Panc1 (cell line): Measurements from ENCODE around the gene FLRT3. TPM values are rescaled to one million over a fixed set of nuclear protein-coding genes. Genes with fewer than 3 reads are reported as not detected.

Source experiments
- ATAC-seq: fragments of 200-7000 bp; cut with Tn5 transposase; 2 replicates; pipeline ENCODE4 v1.9.1; 2020; ENCODE audit warnings: mild to moderate bottlenecking, moderate library complexity
- BruUV-seq: library from RNA; stranded (reverse); fragments of 400-500 nt; replicated peaks from 2 replicates; lab custom pipeline; 2021; lab: Mats Ljungman, UMichigan
- CTCF ChIA-PET: fragments of 300-600 bp; sonication (Branson Sonifier 250); formaldehyde crosslinking; loops from one replicate; lab custom pipeline; 2022; ENCODE audit warnings: antibody characterized with exemption; lab: Charles Lee
- POLR2A ChIA-PET: fragments of 300-600 bp; sonication (Branson Sonifier 250); formaldehyde crosslinking; loops from one replicate; lab custom pipeline; 2022; ENCODE audit warnings: antibody characterized with exemption; lab: Charles Lee
- DNase-seq: peaks from one replicate; pipeline ENCODE4 v3.0.0-alpha.2; 2010; ENCODE audit warnings: low read depth, low spot score
- H3K27ac ChIP-seq: 2 replicates; pipeline ENCODE4 v1.5.1; 2011; ENCODE audit warnings: mild to moderate bottlenecking, low read length, inconsistent platforms
- H3K27me3 ChIP-seq: fragments of 200-500 bp; sonication (Bioruptor generic); 2 replicates; pipeline ENCODE4 v1.6.0; 2014; ENCODE audit warnings: low read length, inconsistent platforms; ENCODE audit not compliant: control insufficient read depth, insufficient read depth
- H3K36me3 ChIP-seq: fragments of 200-500 bp; sonication (Bioruptor generic); 2 replicates; pipeline ENCODE4 v1.5.1; 2014; ENCODE audit warnings: inconsistent platforms, mild to moderate bottlenecking, low read length, moderate library complexity; ENCODE audit not compliant: control insufficient read depth, insufficient read depth
- H3K4me1 ChIP-seq: 2 replicates; pipeline ENCODE4 v1.5.1; 2011; ENCODE audit warnings: inconsistent platforms, mild to moderate bottlenecking, low read length, moderate library complexity; ENCODE audit not compliant: control insufficient read depth, insufficient read depth
- H3K4me3 ChIP-seq, 2 experiments: 2 replicates each; pipeline ENCODE4 v1.5.1; 2011 to 2012; ENCODE audit warnings: low read depth in 2 of 2, low read length in 2 of 2, mild to moderate bottlenecking in 2 of 2, inconsistent platforms in 1 of 2, moderate library complexity in 1 of 2
- H3K9me3 ChIP-seq: fragments of 200-500 bp; sonication (Bioruptor generic); 2 replicates; pipeline ENCODE4 v1.5.1; 2014; ENCODE audit warnings: low read depth, mild to moderate bottlenecking, inconsistent platforms, low read length, moderate library complexity; ENCODE audit not compliant: control insufficient read depth, insufficient read depth
- POLR2AphosphoS5 ChIP-seq: IDR thresholded peaks from 2 replicates; pipeline ENCODE4 v1.6.1; 2012; ENCODE audit warnings: mild to moderate bottlenecking, low read depth, low read length, moderate library complexity
- SIN3A ChIP-seq: IDR thresholded peaks from 2 replicates; pipeline ENCODE4 v1.6.1; 2012; ENCODE audit warnings: low read depth, mild to moderate bottlenecking, low read length, moderate library complexity, borderline replicate concordance; ENCODE audit not compliant: insufficient read depth
- TCF7L2 ChIP-seq: IDR thresholded peaks from 2 replicates; pipeline ENCODE4 v1.6.1; 2011; ENCODE audit warnings: mild to moderate bottlenecking, low read depth, low read length, inconsistent platforms
- in situ Hi-C: cut with HindIII; loops from 2 replicates; pipeline ENCODE4 v1.10.0; 2016; ENCODE audit warnings: low sequenced_read_pairs, low pct_unique_long_range_greater_than_20kb
- intact Hi-C: fragments of 100-400 bp; cut with micrococcal nuclease; formaldehyde crosslinking; loops from one replicate; pipeline ENCODE4 v1.10.0; 2022; ENCODE audit not compliant: unreplicated experiment
- total RNA-seq: library from RNA; stranded (reverse); gene quantifications from one replicate; pipeline ENCODE4 v1.2.1, GENCODE V29; 2021; ENCODE audit not compliant: unreplicated experiment
- TF ChIP-seq, protein P1 (sequence below), 2 experiments: IDR thresholded peaks; 2 replicates each; pipeline ENCODE4 v1.6.1; 2011 to 2012; ENCODE audit warnings: low read depth in 2 of 2, control low read depth in 1 of 2, low read length in 1 of 2, mild to moderate bottlenecking in 1 of 2, moderate library complexity in 1 of 2; ENCODE audit not compliant: insufficient read depth in 1 of 2
- TF ChIP-seq, protein P2 (sequence below): fragments of 450-650 bp; IDR thresholded peaks from 2 replicates; pipeline ENCODE4 v1.5.1; 2017; ENCODE audit warnings: mild to moderate bottlenecking

Gene FLRT3
- total RNA-seq, 1 experiment from 2014 or later: 0.67 TPM

DNA sequence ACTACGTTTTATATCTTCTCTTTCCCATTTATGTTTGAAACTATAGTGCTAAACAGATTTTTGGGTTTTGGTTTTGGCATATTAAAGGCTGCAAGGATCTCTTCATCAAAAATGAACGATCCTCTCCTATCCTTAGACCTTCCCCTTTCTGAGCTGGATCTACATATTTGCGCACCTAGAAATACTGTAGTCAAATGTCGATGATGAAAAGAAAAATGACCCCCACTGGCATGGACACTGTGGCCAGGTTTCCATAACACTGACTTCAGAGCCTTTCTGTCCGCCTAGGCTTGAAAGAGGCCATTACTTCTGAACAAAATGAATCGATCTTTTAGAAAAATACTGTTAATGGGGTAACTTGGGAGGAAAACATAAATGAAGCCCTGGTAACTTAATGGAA, 5.8 kb downstream of the FLRT3 start:
- no peaks in the 10 kb centered on the region for H3K9me3 ChIP-seq
- no peak overlapping the region for H3K4me3 ChIP-seq
- H3K27ac ChIP-seq: no peak overlapping the region
- H3K36me3 ChIP-seq: no peaks in the 10 kb centered on the region
- intact Hi-C loops (no loop called here), in situ Hi-C loops (no loop called here)
- H3K4me1 ChIP-seq: no peaks in the 10 kb centered on the region
- H3K27me3 ChIP-seq: no peaks in the 10 kb centered on the region
- ChIA-PET POLR2A (no interaction called here), CTCF (interaction anchor here (0.5 kb wide), 1 partner anchor 9 kb away, joined by 3 read pairs; no protein-coding TSS in a partner anchor)
- DNase-seq: no peak
- no peak for ATAC-seq
- TF ChIP-seq POLR2AphosphoS5: no peak
- TF ChIP-seq, protein P1, sequence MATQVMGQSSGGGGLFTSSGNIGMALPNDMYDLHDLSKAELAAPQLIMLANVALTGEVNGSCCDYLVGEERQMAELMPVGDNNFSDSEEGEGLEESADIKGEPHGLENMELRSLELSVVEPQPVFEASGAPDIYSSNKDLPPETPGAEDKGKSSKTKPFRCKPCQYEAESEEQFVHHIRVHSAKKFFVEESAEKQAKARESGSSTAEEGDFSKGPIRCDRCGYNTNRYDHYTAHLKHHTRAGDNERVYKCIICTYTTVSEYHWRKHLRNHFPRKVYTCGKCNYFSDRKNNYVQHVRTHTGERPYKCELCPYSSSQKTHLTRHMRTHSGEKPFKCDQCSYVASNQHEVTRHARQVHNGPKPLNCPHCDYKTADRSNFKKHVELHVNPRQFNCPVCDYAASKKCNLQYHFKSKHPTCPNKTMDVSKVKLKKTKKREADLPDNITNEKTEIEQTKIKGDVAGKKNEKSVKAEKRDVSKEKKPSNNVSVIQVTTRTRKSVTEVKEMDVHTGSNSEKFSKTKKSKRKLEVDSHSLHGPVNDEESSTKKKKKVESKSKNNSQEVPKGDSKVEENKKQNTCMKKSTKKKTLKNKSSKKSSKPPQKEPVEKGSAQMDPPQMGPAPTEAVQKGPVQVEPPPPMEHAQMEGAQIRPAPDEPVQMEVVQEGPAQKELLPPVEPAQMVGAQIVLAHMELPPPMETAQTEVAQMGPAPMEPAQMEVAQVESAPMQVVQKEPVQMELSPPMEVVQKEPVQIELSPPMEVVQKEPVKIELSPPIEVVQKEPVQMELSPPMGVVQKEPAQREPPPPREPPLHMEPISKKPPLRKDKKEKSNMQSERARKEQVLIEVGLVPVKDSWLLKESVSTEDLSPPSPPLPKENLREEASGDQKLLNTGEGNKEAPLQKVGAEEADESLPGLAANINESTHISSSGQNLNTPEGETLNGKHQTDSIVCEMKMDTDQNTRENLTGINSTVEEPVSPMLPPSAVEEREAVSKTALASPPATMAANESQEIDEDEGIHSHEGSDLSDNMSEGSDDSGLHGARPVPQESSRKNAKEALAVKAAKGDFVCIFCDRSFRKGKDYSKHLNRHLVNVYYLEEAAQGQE (IDR thresholded peaks at IDR 0.05; ENCODE audit: insufficient read depth in 1 of 2, low read depth in 2 of 2, low read length in 1 of 2): no peak
- TF ChIP-seq SIN3A: no peak
- TF ChIP-seq TCF7L2: no peak
- TF ChIP-seq, protein P2, sequence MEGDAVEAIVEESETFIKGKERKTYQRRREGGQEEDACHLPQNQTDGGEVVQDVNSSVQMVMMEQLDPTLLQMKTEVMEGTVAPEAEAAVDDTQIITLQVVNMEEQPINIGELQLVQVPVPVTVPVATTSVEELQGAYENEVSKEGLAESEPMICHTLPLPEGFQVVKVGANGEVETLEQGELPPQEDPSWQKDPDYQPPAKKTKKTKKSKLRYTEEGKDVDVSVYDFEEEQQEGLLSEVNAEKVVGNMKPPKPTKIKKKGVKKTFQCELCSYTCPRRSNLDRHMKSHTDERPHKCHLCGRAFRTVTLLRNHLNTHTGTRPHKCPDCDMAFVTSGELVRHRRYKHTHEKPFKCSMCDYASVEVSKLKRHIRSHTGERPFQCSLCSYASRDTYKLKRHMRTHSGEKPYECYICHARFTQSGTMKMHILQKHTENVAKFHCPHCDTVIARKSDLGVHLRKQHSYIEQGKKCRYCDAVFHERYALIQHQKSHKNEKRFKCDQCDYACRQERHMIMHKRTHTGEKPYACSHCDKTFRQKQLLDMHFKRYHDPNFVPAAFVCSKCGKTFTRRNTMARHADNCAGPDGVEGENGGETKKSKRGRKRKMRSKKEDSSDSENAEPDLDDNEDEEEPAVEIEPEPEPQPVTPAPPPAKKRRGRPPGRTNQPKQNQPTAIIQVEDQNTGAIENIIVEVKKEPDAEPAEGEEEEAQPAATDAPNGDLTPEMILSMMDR: no peak
- no TSS peak for BruUV-seq

DNA sequence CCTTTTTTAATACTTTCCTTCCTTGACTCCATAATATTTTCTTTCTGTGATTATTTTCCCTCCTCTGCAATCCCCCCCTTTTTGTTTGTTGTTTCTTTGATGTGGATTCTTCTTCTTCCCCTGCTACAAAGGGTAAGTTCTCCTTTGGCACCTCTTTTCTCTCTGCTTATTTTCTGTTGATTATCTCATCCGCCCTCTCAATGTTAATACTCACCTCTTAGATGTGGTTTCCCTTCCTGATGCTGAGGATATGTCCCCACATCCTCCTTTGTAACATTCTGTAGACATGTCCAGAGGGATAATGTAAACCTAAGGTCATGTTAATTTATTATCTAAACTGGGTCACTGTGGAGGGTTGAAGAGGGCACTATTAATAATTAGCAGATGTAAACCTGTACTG, 17.7 kb downstream of the FLRT3 start:
- BruUV-seq: no TSS peak
- H3K4me1 ChIP-seq: no peaks in the 10 kb centered on the region
- intact Hi-C loops: no loop called here
- H3K27ac ChIP-seq: no peak overlapping the region
- no peak for ATAC-seq
- no peak overlapping the region for H3K4me3 ChIP-seq
- POLR2A ChIA-PET: no interaction called here
- CTCF ChIA-PET: no interaction called here
- H3K36me3 ChIP-seq: no peaks in the 10 kb centered on the region
- no peaks in the 10 kb centered on the region for H3K27me3 ChIP-seq
- no peak for DNase-seq
- H3K9me3 ChIP-seq: no peaks in the 10 kb centered on the region
- in situ Hi-C loops: no loop called here
- TF ChIP-seq, protein P1 (IDR thresholded peaks at IDR 0.05; ENCODE audit: insufficient read depth in 1 of 2, low read depth in 2 of 2, low read length in 1 of 2): no peak
- TF ChIP-seq TCF7L2 (no peak), SIN3A (no peak), POLR2AphosphoS5 (no peak)
- TF ChIP-seq, protein P2: no peak
